Neural crest cell (in vitro differentiated cells): ENCODE data around the gene WBP1. TPM values are rescaled to one million over a fixed set of nuclear protein-coding genes. Genes with fewer than 3 reads are reported as not detected.
"Not testable (repeated sequence)": the region's sequence is repeated elsewhere in the genome, so short reads cannot be mapped to it uniquely, and the experiment has no call there.

Source experiments
- DNase-seq: peaks from one replicate; pipeline ENCODE4 v3.0.0; 2021; ENCODE audit warnings: low read depth, mixed read lengths, low spot score
- H3K27ac Mint-ChIP-seq: one replicate; pipeline ENCODE4 v1.8.0; 2021; ENCODE audit warnings: mild to moderate bottlenecking, mixed read lengths; ENCODE audit not compliant: unreplicated experiment
- H3K27me3 Mint-ChIP-seq: 2 replicates; pipeline ENCODE4 v1.8.0; 2021; ENCODE audit warnings: low read depth, mild to moderate bottlenecking, mixed read lengths
- H3K36me3 Mint-ChIP-seq: 2 replicates; pipeline ENCODE4 v1.8.0; 2021; ENCODE audit warnings: low read depth, mild to moderate bottlenecking, mixed read lengths
- H3K4me1 Mint-ChIP-seq: 2 replicates; pipeline ENCODE4 v1.8.0; 2021; ENCODE audit warnings: mixed read lengths
- H3K4me3 Mint-ChIP-seq: one replicate; pipeline ENCODE4 v1.8.0; 2021; ENCODE audit warnings: mild to moderate bottlenecking, mixed read lengths
- H3K9me3 Mint-ChIP-seq: 2 replicates; pipeline ENCODE4 v1.8.0; 2021; ENCODE audit warnings: mixed read lengths
- total RNA-seq: library from RNA; stranded (reverse); gene quantifications from 2 replicates; pipeline ENCODE4 v1.2.1, GENCODE V29; 2021
- TF ChIP-seq, protein P1 (sequence below): fragments of 200-600 bp; sonication (generic); conservative IDR thresholded peaks from 2 replicates; pipeline ENCODE4 v1.5.0; 2021; ENCODE audit warnings: antibody characterized with exemption, mild to moderate bottlenecking

Gene WBP1
- total RNA-seq, 1 donor from 2014 or later: 86.7 TPM

DNA sequence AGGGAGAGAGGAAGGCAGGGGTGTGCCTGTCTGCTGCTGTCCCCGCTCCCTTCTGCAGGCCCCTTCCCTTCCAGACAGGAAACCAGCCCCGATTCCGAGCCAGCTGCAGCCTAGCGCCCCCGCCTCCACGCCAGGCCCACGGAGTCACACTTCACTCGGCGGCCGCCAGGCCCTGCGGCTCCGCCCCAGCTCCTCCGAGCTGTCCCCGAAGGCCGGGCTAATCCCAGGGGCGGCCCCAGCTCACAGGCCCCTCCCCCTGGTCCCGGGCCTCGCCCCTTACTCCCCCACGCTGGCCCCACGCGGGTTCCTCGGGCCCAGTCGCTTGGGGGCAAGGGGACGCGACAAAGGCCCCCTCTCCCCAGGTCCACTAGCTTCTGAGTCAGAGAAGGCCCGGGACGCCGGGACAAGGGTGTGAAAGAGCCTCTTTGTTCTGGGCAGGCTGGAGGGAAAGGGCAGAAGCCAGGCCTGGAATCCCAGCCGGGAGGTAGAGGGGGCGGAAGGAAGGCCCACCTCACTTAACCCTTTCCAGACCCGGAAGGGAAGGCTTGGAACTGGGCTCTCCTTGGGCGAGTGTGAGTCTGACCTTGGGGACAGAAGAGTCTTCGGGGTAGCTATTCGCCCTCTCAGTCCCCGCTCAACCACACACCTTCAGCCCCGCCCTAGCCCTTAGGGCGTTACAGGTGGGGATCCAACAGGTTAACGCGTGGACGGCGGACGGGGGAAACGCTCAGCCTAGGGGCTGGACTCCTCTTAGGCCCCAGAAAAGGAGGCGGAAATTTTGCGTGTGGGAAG, 17.7 kb upstream of the WBP1 start:
- Mint-ChIP-seq H3K27me3 (peaks cover 42% of the 10 kb centered on the region), H3K9me3 (no peaks in the 10 kb centered on the region), H3K36me3 (peaks cover 7% of the 10 kb centered on the region), H3K4me1 (peaks cover 48% of the 10 kb centered on the region), H3K27ac (peak overlapping the region; percentile 98), H3K4me3 (peak overlapping the region; percentile 94)
- TF ChIP-seq, protein P1, sequence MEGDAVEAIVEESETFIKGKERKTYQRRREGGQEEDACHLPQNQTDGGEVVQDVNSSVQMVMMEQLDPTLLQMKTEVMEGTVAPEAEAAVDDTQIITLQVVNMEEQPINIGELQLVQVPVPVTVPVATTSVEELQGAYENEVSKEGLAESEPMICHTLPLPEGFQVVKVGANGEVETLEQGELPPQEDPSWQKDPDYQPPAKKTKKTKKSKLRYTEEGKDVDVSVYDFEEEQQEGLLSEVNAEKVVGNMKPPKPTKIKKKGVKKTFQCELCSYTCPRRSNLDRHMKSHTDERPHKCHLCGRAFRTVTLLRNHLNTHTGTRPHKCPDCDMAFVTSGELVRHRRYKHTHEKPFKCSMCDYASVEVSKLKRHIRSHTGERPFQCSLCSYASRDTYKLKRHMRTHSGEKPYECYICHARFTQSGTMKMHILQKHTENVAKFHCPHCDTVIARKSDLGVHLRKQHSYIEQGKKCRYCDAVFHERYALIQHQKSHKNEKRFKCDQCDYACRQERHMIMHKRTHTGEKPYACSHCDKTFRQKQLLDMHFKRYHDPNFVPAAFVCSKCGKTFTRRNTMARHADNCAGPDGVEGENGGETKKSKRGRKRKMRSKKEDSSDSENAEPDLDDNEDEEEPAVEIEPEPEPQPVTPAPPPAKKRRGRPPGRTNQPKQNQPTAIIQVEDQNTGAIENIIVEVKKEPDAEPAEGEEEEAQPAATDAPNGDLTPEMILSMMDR: peak; percentile 42
- peak; percentile 85 for DNase-seq

- Mint-ChIP-seq H3K36me3 (peaks cover 4% of the 10 kb centered on the region), H3K4me3 (peak overlapping the region; percentile 94), H3K27ac (peak overlapping the region; percentile 89), H3K27me3 (peaks cover 44% of the 10 kb centered on the region), H3K9me3 (no peaks in the 10 kb centered on the region), H3K4me1 (peaks cover 45% of the 10 kb centered on the region)
- TF ChIP-seq, protein P1: no peak
- DNase-seq: no peak
Observed at GRCh38 chr2:74441170-74441689, 17.0 kb upstream of the WBP1 start.

- peak within 1 kb of the TSS; percentile 94 for H3K4me3 Mint-ChIP-seq
- H3K27me3 Mint-ChIP-seq: peaks cover 46% of the 10 kb centered on the region
- peaks cover 41% of the 10 kb centered on the region for H3K4me1 Mint-ChIP-seq
- peak; percentile 28 for DNase-seq
- H3K36me3 Mint-ChIP-seq: peaks cover 4% of the 10 kb centered on the region
- H3K27ac Mint-ChIP-seq: peak within 1 kb of the TSS; percentile 89
- no peaks in the 10 kb centered on the region for H3K9me3 Mint-ChIP-seq
- TF ChIP-seq, protein P1: no peak
Observed at GRCh38 chr2:74441690-74442482, 16.4 kb upstream of the WBP1 start, which contains the start of gene RTKN. TSS of gene RTKN (minus strand) at chr2:74441937. CDS start at chr2:74441816, 121 bp downstream.

- not testable (repeated sequence) for DNase-seq, H3K9me3 Mint-ChIP-seq
Observed at GRCh38 chr2:74442483-74443297, 15.5 kb upstream of the WBP1 start.

GRCh38 chr2:74444498-74445318, 13.5 kb upstream of the WBP1 start:
- Mint-ChIP-seq H3K36me3 (no peaks in the 10 kb centered on the region), H3K9me3 (no peaks in the 10 kb centered on the region), H3K4me3 (no peak overlapping the region), H3K4me1 (peaks cover 14% of the 10 kb centered on the region), H3K27ac (no peak overlapping the region), H3K27me3 (peaks cover 48% of the 10 kb centered on the region)
- TF ChIP-seq, protein P1: no peak
- no peak for DNase-seq

More at GRCh38 chr2:74442483-74443297, 15.5 kb upstream of the WBP1 start:
- Mint-ChIP-seq H3K4me3 (peak overlapping the region; percentile 89), H3K27ac (peak overlapping the region; percentile 37), H3K4me1 (peaks cover 35% of the 10 kb centered on the region), H3K27me3 (peaks cover 48% of the 10 kb centered on the region)
- not testable (repeated sequence) for H3K36me3 Mint-ChIP-seq
